ENCODE measurements around the gene NDUFA8.

DNA sequence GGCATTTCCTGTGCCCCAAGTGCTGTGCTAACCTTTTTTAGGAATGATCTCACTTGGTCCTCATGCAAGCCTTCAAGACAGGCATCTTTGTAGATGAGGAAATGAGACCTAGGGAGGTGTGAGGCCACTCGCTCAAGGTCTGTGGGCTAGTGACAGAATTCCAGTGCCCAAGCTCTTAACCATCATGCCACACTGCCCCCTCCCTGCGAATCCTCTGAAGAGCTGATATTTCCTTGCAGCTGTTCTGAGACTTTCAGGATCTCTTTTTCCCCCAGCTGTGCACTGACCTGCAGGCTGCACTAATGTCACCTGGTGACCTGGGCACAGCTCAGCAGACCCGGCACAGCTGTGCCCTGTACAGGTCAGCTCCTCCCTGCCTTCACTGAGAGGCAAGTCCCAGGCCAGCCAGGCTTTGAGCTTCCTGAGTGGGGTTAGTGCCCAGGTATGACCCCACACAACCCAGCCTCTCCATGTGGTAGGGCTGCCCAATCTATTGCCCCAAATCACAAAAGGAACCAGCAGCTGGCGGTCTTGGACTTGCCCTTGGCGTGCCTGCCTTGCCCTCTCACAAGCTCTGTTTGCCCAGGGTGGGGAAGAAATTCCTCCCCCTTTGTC is 32.8 kb upstream of the NDUFA8 start:
- TF ChIP-seq, protein P1, sequence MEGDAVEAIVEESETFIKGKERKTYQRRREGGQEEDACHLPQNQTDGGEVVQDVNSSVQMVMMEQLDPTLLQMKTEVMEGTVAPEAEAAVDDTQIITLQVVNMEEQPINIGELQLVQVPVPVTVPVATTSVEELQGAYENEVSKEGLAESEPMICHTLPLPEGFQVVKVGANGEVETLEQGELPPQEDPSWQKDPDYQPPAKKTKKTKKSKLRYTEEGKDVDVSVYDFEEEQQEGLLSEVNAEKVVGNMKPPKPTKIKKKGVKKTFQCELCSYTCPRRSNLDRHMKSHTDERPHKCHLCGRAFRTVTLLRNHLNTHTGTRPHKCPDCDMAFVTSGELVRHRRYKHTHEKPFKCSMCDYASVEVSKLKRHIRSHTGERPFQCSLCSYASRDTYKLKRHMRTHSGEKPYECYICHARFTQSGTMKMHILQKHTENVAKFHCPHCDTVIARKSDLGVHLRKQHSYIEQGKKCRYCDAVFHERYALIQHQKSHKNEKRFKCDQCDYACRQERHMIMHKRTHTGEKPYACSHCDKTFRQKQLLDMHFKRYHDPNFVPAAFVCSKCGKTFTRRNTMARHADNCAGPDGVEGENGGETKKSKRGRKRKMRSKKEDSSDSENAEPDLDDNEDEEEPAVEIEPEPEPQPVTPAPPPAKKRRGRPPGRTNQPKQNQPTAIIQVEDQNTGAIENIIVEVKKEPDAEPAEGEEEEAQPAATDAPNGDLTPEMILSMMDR (conservative IDR thresholded peaks at IDR 0.05; ENCODE audit: low read depth, low read length): no peak
- no peak for TF ChIP-seq EZH2 (IDR thresholded peaks at IDR 0.05; ENCODE audit: borderline replicate concordance, low read depth, low read length, poor library complexity, severe bottlenecking)
